Stimulated activated CD8-positive, alpha-beta memory T cell treated with anti-CD3 and anti-CD28 coated beads, Interleukin-12 subunit alpha, Interleukin-12 subunit beta, amount 100 ng/mL, for 24 hours (primary cell): ENCODE data around the gene SYTL2.

Experiments used
- DNase-seq: peaks from one replicate; pipeline ENCODE4 v3.0.0-alpha.2; 2020; ENCODE audit errors: extremely low read depth

SYTL2 gene

GRCh38 chr11:85651118-85651517 lies 159.8 kb downstream of the SYTL2 start:
- DNase-seq = no peak

- DNase-seq = peak; percentile 80
These were observed 163.2 kb downstream of the SYTL2 start, which contains the start of gene TMEM126A for GRCh38 chr11:85647604-85648299. Gene TMEM126A, plus strand, starts transcription at chr11:85647967. Its CDS starts 2,289 bp downstream, at chr11:85650256.

- no peak for DNase-seq
These were observed 163.9 kb downstream of the SYTL2 start for GRCh38 chr11:85647078-85647477.
